GM12878 (cell line): ENCODE data around the gene ADK. TPM values are rescaled to one million over a fixed set of nuclear protein-coding genes. Genes with fewer than 3 reads are reported as not detected.

ENCODE experiments used
- ATAC-seq: fragments of 200-7000 bp; cut with Tn5 transposase; 3 replicates; pipeline ENCODE4 v1.9.1; 2020; ENCODE audit warnings: mild to moderate bottlenecking, moderate library complexity
- BruUV-seq: library from RNA; stranded (reverse); fragments of 400-500 nt; replicated peaks from 2 replicates; lab custom pipeline; 2021; lab: Mats Ljungman, UMichigan
- CTCF ChIA-PET: fragments of 300-600 bp; sonication (Branson Sonifier 250); formaldehyde crosslinking; extraction: SDS; loops from one replicate; lab custom pipeline; 2021; ENCODE audit warnings: inconsistent platforms; lab: Yijun Ruan, JAX
- POLR2A ChIA-PET: fragments of 350-600 bp; formaldehyde crosslinking; extraction: SDS; loops from one replicate; lab custom pipeline; 2021; ENCODE audit warnings: inconsistent platforms; lab: Charles Lee
- RAD21 ChIA-PET: fragments of 300-600 bp; sonication (Branson Sonifier 250); formaldehyde crosslinking; loops from one replicate; lab custom pipeline; 2023; ENCODE audit warnings: antibody characterized with exemption; ENCODE audit not compliant: unreplicated experiment; lab: Charles Lee
- SMC1A ChIA-PET: fragments of 300-600 bp; sonication (Branson Sonifier 250); formaldehyde crosslinking; loops from one replicate; lab custom pipeline; 2023; ENCODE audit not compliant: unreplicated experiment, uncharacterized antibody; lab: Charles Lee
- DNase-seq: peaks from one replicate; pipeline ENCODE4 v3.0.0-alpha.2; 2011; ENCODE audit warnings: low read depth, low spot score
- FAIRE-seq: peaks from 3 replicates; lab custom pipeline; 2011; peaks lifted over from hg19 to GRCh38; lab: Jason Lieb, UNC
- H2AFZ ChIP-seq: 2 replicates; pipeline ENCODE4 v1.6.0; 2011; ENCODE audit warnings: low read depth, low read length, control low read depth; ENCODE audit not compliant: control insufficient read depth
- H3K27ac ChIP-seq: 2 replicates; pipeline ENCODE4 v1.5.1; 2011; ENCODE audit warnings: control low read depth; ENCODE audit not compliant: control insufficient read depth, insufficient read depth
- H3K27me3 ChIP-seq, 2 experiments: replicated peaks in 1 of 2; 2 replicates each; pipeline versions ENCODE4 v1.6.0 to v1.6.1; 2011; ENCODE audit warnings: low read length in 1 of 2; ENCODE audit not compliant: control insufficient read depth in 2 of 2, insufficient read depth in 2 of 2
- H3K36me3 ChIP-seq, 2 experiments: 2 replicates each; pipeline ENCODE4 v1.5.1; 2011; ENCODE audit warnings: low read length in 1 of 2; ENCODE audit not compliant: control insufficient read depth in 2 of 2, insufficient read depth in 2 of 2
- H3K4me1 ChIP-seq: 2 replicates; pipeline ENCODE4 v1.6.1; 2011; ENCODE audit warnings: mild to moderate bottlenecking, low read length, moderate library complexity, mixed read lengths; ENCODE audit not compliant: control insufficient read depth, insufficient read depth
- H3K4me2 ChIP-seq: 2 replicates; pipeline ENCODE4 v1.6.0; 2011; ENCODE audit warnings: control low read depth; ENCODE audit not compliant: control insufficient read depth, insufficient read depth
- H3K4me3 ChIP-seq: fragments of 200-600 bp; sonication (generic); 2 replicates; pipeline ENCODE4 v1.5.1; 2016
- H3K79me2 ChIP-seq: 2 replicates; pipeline ENCODE4 v1.6.0; 2011; ENCODE audit warnings: low read length; ENCODE audit not compliant: control insufficient read depth, insufficient read depth
- H3K9ac ChIP-seq: 2 replicates; pipeline ENCODE4 v1.8.0; 2011; ENCODE audit warnings: low read length, control low read depth, mixed read lengths; ENCODE audit not compliant: control insufficient read depth, insufficient read depth
- H3K9me3 ChIP-seq: replicated peaks from 3 replicates; pipeline ENCODE4 v1.5.1; 2011; ENCODE audit warnings: mild to moderate bottlenecking, low read length; ENCODE audit not compliant: control insufficient read depth, insufficient read depth
- H4K20me1 ChIP-seq: 2 replicates; pipeline ENCODE4 v1.6.0; 2011; ENCODE audit not compliant: control insufficient read depth, insufficient read depth
- BMI1 ChIP-seq: fragments of 450-650 bp; IDR thresholded peaks from 2 replicates; pipeline ENCODE4 v1.6.1; 2016; ENCODE audit warnings: mild to moderate bottlenecking, moderate library complexity, borderline replicate concordance
- BRCA1 ChIP-seq: IDR thresholded peaks from 2 replicates; pipeline ENCODE4 v1.6.1; 2011; ENCODE audit warnings: low read depth, low read length, improper control_type of control experiment
- E2F8 ChIP-seq: fragments of 450-650 bp; IDR thresholded peaks from 2 replicates; pipeline ENCODE4 v1.6.1; 2018; ENCODE audit warnings: mild to moderate bottlenecking, low read depth, moderate library complexity; ENCODE audit not compliant: partially characterized antibody
- ETV6 ChIP-seq, 2 experiments: fragments of 450-650 bp in 1 of 2; IDR thresholded peaks in 1 of 2; conservative IDR thresholded peaks in 1 of 2; 2 replicates each; pipeline ENCODE4 v1.6.1; 2014; ENCODE audit warnings: antibody characterized with exemption in 1 of 2, borderline replicate concordance in 1 of 2, low read depth in 1 of 2, mild to moderate bottlenecking in 1 of 2, moderate library complexity in 1 of 2
- HDAC2 ChIP-seq: fragments of 200-600 bp; sonication (generic); IDR thresholded peaks from 2 replicates; pipeline ENCODE4 v1.6.1; 2017
- IKZF1 ChIP-seq: fragments of 450-650 bp; conservative IDR thresholded peaks from 2 replicates; pipeline ENCODE4 v1.6.1; 2017; ENCODE audit warnings: antibody characterized with exemption, mild to moderate bottlenecking
- KLF5 ChIP-seq: fragments of 450-650 bp; IDR thresholded peaks from 2 replicates; pipeline ENCODE4 v1.6.1; 2014; ENCODE audit warnings: mild to moderate bottlenecking; ENCODE audit not compliant: partially characterized antibody
- NKRF ChIP-seq: fragments of 450-650 bp; conservative IDR thresholded peaks from 2 replicates; pipeline ENCODE4 v1.6.1; 2017; ENCODE audit warnings: mild to moderate bottlenecking, moderate library complexity
- RAD51 ChIP-seq: fragments of 450-650 bp; IDR thresholded peaks from 2 replicates; pipeline ENCODE4 v1.6.1; 2016; ENCODE audit warnings: moderate library complexity, mild to moderate bottlenecking, inconsistent platforms
- SIN3A ChIP-seq: IDR thresholded peaks from 2 replicates; pipeline ENCODE4 v1.6.1; 2012; ENCODE audit warnings: low read depth, low read length, improper control_type of control experiment
- SREBF1 ChIP-seq: IDR thresholded peaks from 2 replicates; pipeline ENCODE4 v1.6.1; 2012; ENCODE audit warnings: mild to moderate bottlenecking, low read length
- TCF12 ChIP-seq: IDR thresholded peaks from 2 replicates; pipeline ENCODE4 v1.6.1; 2011; ENCODE audit warnings: low read depth, mild to moderate bottlenecking, low read length
- YBX1 ChIP-seq: fragments of 450-650 bp; IDR thresholded peaks from 2 replicates; pipeline ENCODE4 v1.6.1; 2016; ENCODE audit warnings: antibody characterized with exemption
- ZBTB40 ChIP-seq: fragments of 450-650 bp; IDR thresholded peaks from 2 replicates; pipeline ENCODE4 v1.6.1; 2016; ENCODE audit warnings: mild to moderate bottlenecking, moderate library complexity, borderline replicate concordance
- ZNF217 ChIP-seq: fragments of 450-650 bp; IDR thresholded peaks from 2 replicates; pipeline ENCODE4 v1.6.1; 2017; ENCODE audit warnings: antibody characterized with exemption, mild to moderate bottlenecking
- ZNF274 ChIP-seq: IDR thresholded peaks from one replicate; pipeline ENCODE4 v1.8.0; 2011; ENCODE audit not compliant: insufficient read length, insufficient read depth
- ZSCAN29 ChIP-seq: fragments of 450-650 bp; IDR thresholded peaks from 2 replicates; pipeline ENCODE4 v1.6.1; 2017; ENCODE audit warnings: mild to moderate bottlenecking, moderate library complexity
- WGBS: methylation state at CpG from one replicate; pipeline ENCODE4 v1.1.6; 2016; ENCODE audit warnings: low lambda C conversion rate; ENCODE audit not compliant: insufficient replicate concordance, insufficient coverage; ENCODE audit errors: missing lambda C conversion rate; 5-methylcytosine and 5-hydroxymethylcytosine counted together
- in situ Hi-C: fragments of 300-500 bp; cut with MboI; formaldehyde crosslinking; loops from 9 replicates; pipeline ENCODE4 v1.14.3; 2018; ENCODE audit warnings: mixed read lengths
- intact Hi-C: fragments of 100-400 bp; cut with micrococcal nuclease; formaldehyde crosslinking; loops from one replicate; pipeline ENCODE4 v1.14.2; 2022; ENCODE audit not compliant: unreplicated experiment
- polyA plus RNA-seq, 11 experiments: library from polyadenylated mRNA; depleted of rRNA in 4 of 11; unstranded in 6 of 11; stranded (reverse) in 5 of 11; fragments of >200 nt; fragmentation: Nextera tagmentation in 4 of 11; fragmentation: Illumina TruSeq in 1 of 11; extraction: Ambion mirVana in 4 of 11; extraction: Trizol in 1 of 11; gene quantifications; 1 replicate in 1 of 11; 2 replicates in 10 of 11; pipeline versions ENCODE4 v1.2.1 to v1.2.3, GENCODE V29; 2011 to 2016; ENCODE audit warnings: inconsistent platforms in 2 of 11, missing spikeins in 2 of 11, low read depth in 1 of 11
- total RNA-seq, 4 experiments: library from RNA; depleted of rRNA in 3 of 4; stranded (reverse); fragments of >200 nt in 3 of 4; fragmentation: Illumina TruSeq in 1 of 4; extraction: Trizol in 1 of 4; gene quantifications; 2 replicates each; pipeline versions ENCODE4 v1.2.1 to v1.2.3, GENCODE V29; 2013 to 2021

ADK gene
- total and polyA plus RNA-seq, 10 of the 15 experiments (the other 5 are each of a cell fraction or from before 2014, with no cell fraction given): 42.0 to 151 (median 81.6) TPM

- no TSS peak for BruUV-seq
- no peak overlapping the region for H2AFZ ChIP-seq
- H4K20me1 ChIP-seq: no peaks in the 10 kb centered on the region; the same call in 1 of the 2 replicates
- DNase-seq: no peak
- no peaks in the 10 kb centered on the region for H3K9me3 ChIP-seq
- CTCF ChIA-PET: interaction anchor here (0.9 to 3.5 kb wide), 8 partner anchors 10 to 353 kb away, joined by 3 to 29 read pairs (median 5); partner anchors contain the start of genes ADK and AP3M1
- WGBS: 84% methylated on average over 4 of the region's 4 CpGs
- no peak overlapping the region for H3K4me2 ChIP-seq
- in situ Hi-C loops (loop anchor here (10.0 kb wide), 1 partner anchor 348 kb away; no protein-coding TSS in a partner anchor), intact Hi-C loops (loop anchor here (5.0 kb wide), 2 partner anchors 116 to 346 kb away; no protein-coding TSS in a partner anchor)
- H3K4me3 ChIP-seq: no peak overlapping the region
- no peaks in the 10 kb centered on the region for H3K27me3 ChIP-seq
- RAD21 ChIA-PET: interaction anchor here (1.0 to 1.3 kb wide), 3 partner anchors 83 to 110 kb away, joined by 3 to 4 read pairs (median 3); partner anchors contain the start of gene AP3M1
- no peaks in the 10 kb centered on the region for H3K36me3 ChIP-seq
- no peak overlapping the region for H3K9ac ChIP-seq
- no peaks in the 10 kb centered on the region; the same call in none of the 2 replicates for H3K79me2 ChIP-seq
- POLR2A ChIA-PET: no interaction called here
- SMC1A ChIA-PET: interaction anchor here (0.8 to 3.1 kb wide), 5 partner anchors 21 to 152 kb away, joined by 3 to 17 read pairs (median 6); no protein-coding TSS in a partner anchor
- no peak overlapping the region for H3K27ac ChIP-seq
- ATAC-seq: no peak
- H3K4me1 ChIP-seq: no peaks in the 10 kb centered on the region
- FAIRE-seq: no peak
- TF ChIP-seq HDAC2 (no peak), NKRF (no peak), ZBTB40 (no peak), YBX1 (no peak), ETV6 (conservative IDR thresholded peaks at IDR 0.05 in 1 of 2, IDR thresholded peaks at IDR 0.05 in 1 of 2; ENCODE audit: borderline replicate concordance in 1 of 2, low read depth in 1 of 2) (no peak), TCF12 (no peak), E2F8 (no peak), SIN3A (no peak), SREBF1 (no peak), ZSCAN29 (no peak), IKZF1 (no peak), ZNF217 (no peak), BMI1 (no peak), ZNF274 (no peak), RAD51 (no peak), BRCA1 (no peak), KLF5 (no peak)
Observed at GRCh38 chr10:74233281-74233680, 82.3 kb downstream of the ADK start.
